ENCODE data around the gene TRPC1.

- TF ChIP-seq CTCF (conservative IDR thresholded peaks at IDR 0.05), result no peak
- no peak for TF ChIP-seq ZFX (IDR thresholded peaks at IDR 0.05)
Observed at GRCh38 chr3:142690613-142691012, 33.2 kb upstream of the TRPC1 start.
